PFSK-1 (cell line): Measurements from ENCODE around the gene HMGN4.

ENCODE experiments used
- POLR2AphosphoS5 ChIP-seq: IDR thresholded peaks from 2 replicates; pipeline ENCODE4 v1.6.1; 2012; ENCODE audit warnings: low read depth, mild to moderate bottlenecking, control low read depth, low read length, moderate library complexity
- SIN3A ChIP-seq: IDR thresholded peaks from 2 replicates; pipeline ENCODE4 v1.6.1; 2012; ENCODE audit warnings: mild to moderate bottlenecking, low read length, moderate library complexity, borderline replicate concordance; ENCODE audit not compliant: insufficient read depth
- TAF1 ChIP-seq: IDR thresholded peaks from 2 replicates; pipeline ENCODE4 v1.6.1; 2012; ENCODE audit warnings: low read length, control low read depth, borderline replicate concordance; ENCODE audit not compliant: insufficient read depth
- TF ChIP-seq, protein P1 (sequence below), 2 experiments: IDR thresholded peaks; 2 replicates each; pipeline versions ENCODE4 v1.6.1 to v1.8.0; 2011 to 2012; ENCODE audit warnings: low read depth in 2 of 2, low read length in 2 of 2, control low read depth in 1 of 2, inconsistent platforms in 1 of 2, mild to moderate bottlenecking in 1 of 2, moderate library complexity in 1 of 2; ENCODE audit not compliant: insufficient read depth in 1 of 2

DNA sequence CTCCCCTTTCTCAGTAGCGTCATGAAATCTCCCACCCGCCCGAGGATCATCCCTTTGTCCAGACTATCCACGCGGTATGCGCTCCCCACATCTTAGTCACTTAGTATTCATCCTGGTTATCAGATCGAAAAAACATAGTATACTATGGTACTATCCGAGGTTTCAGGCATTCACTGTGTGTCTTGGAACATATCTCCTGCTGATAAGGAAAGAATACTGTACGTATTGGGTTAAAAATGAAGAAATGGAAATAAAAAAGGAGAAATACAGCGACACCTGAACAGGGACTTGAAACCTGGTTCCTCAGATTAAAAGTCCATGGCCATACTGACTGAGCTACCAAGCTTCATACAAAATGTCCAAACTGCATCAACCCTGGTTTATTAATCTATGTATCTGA, 14.0 kb downstream of the HMGN4 start:
- TF ChIP-seq TAF1 (no peak), POLR2AphosphoS5 (no peak), SIN3A (no peak)
- TF ChIP-seq, protein P1, sequence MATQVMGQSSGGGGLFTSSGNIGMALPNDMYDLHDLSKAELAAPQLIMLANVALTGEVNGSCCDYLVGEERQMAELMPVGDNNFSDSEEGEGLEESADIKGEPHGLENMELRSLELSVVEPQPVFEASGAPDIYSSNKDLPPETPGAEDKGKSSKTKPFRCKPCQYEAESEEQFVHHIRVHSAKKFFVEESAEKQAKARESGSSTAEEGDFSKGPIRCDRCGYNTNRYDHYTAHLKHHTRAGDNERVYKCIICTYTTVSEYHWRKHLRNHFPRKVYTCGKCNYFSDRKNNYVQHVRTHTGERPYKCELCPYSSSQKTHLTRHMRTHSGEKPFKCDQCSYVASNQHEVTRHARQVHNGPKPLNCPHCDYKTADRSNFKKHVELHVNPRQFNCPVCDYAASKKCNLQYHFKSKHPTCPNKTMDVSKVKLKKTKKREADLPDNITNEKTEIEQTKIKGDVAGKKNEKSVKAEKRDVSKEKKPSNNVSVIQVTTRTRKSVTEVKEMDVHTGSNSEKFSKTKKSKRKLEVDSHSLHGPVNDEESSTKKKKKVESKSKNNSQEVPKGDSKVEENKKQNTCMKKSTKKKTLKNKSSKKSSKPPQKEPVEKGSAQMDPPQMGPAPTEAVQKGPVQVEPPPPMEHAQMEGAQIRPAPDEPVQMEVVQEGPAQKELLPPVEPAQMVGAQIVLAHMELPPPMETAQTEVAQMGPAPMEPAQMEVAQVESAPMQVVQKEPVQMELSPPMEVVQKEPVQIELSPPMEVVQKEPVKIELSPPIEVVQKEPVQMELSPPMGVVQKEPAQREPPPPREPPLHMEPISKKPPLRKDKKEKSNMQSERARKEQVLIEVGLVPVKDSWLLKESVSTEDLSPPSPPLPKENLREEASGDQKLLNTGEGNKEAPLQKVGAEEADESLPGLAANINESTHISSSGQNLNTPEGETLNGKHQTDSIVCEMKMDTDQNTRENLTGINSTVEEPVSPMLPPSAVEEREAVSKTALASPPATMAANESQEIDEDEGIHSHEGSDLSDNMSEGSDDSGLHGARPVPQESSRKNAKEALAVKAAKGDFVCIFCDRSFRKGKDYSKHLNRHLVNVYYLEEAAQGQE (IDR thresholded peaks at IDR 0.05; ENCODE audit: insufficient read depth in 1 of 2, low read depth in 2 of 2, low read length in 2 of 2): no peak
